ENCODE measurements around the gene NDUFAF8. TPM values are rescaled to one million over a fixed set of nuclear protein-coding genes. Genes with fewer than 3 reads are reported as not detected.

Gene NDUFAF8
- total RNA-seq, 1 experiment from 2014 or later: 102 TPM

- no peaks in the 10 kb centered on the region for H3K9me2 ChIP-seq (ENCODE audit: insufficient read depth)
- no peak overlapping the region for H3K4me3 ChIP-seq (replicated peaks in 1 of 2; ENCODE audit: low read depth in 1 of 2, low read length in 2 of 2)
- no peaks in the 10 kb centered on the region for H3K27me3 ChIP-seq (ENCODE audit: insufficient read depth, low read length)
- CTCF ChIA-PET: interaction anchor here (0.6 to 3.0 kb wide), 3 partner anchors 30 to 232 kb away, joined by 3 to 17 read pairs (median 5); partner anchors contain the start of gene CEP131
- no peak for DNase-seq (ENCODE audit: low read depth, low spot score)
- peaks cover 0 to 12% of the 10 kb centered on the region in 2 experiments; a peak in 1 of 4 replicates for H3K9me3 ChIP-seq (ENCODE audit: control insufficient read depth in 1 of 2, insufficient read depth in 1 of 2, low read depth in 1 of 2, low read length in 2 of 2)
- H3K9ac ChIP-seq (ENCODE audit: low read length): no peak overlapping the region
- TF ChIP-seq TCF7L2 (IDR thresholded peaks at IDR 0.05; ENCODE audit: borderline replicate concordance, extremely low read depth, insufficient read depth, insufficient read length) (no peak), POLR2A (IDR thresholded peaks at IDR 0.05; ENCODE audit: borderline replicate concordance, extremely low read depth, insufficient read depth, insufficient read length) (no peak), SRF (IDR thresholded peaks at IDR 0.05; ENCODE audit: low read depth) (no peak), REST (IDR thresholded peaks at IDR 0.05; ENCODE audit: low read depth) (no peak)
- peaks cover 9% of the 10 kb centered on the region; the same call in 1 of the 2 replicates for H3K79me2 ChIP-seq (ENCODE audit: insufficient read depth, low read length)
- intact Hi-C loops (cut with micrococcal nuclease): loop anchor here (1.0 kb wide), 3 partner anchors 218 to 348 kb away; no protein-coding TSS in a partner anchor
- peaks cover 23 to 32% of the 10 kb centered on the region in 2 experiments; a peak in 3 of 4 replicates for H3K36me3 ChIP-seq (ENCODE audit: control insufficient read depth in 1 of 2, insufficient read depth in 2 of 2, low read length in 2 of 2)
- no peaks in the 10 kb centered on the region for H3K4me1 ChIP-seq (ENCODE audit: control insufficient read depth in 1 of 2, insufficient read depth in 2 of 2, low read length in 2 of 2)
- H4K20me1 ChIP-seq (ENCODE audit: insufficient read depth): no peaks in the 10 kb centered on the region
- POLR2A ChIA-PET: interaction anchor here (1.2 kb wide), 1 partner anchor 219 kb away, joined by 5 read pairs; no protein-coding TSS in a partner anchor
- H3K27ac ChIP-seq (ENCODE audit: low read depth, low read length): no peak overlapping the region
- BruUV-seq (replicated peaks): no TSS peak
- RAD21 ChIA-PET (ENCODE audit: low non-redundant PET in 1 of 2, low total read pairs in 2 of 2, uncharacterized antibody in 2 of 2, unreplicated experiment in 2 of 2): interaction anchor here (0.9 to 1.0 kb wide), 2 partner anchors 219 kb away, joined by 3 to 4 read pairs; no protein-coding TSS in a partner anchor
- peak; percentile 6; the same call in 1 of the 2 replicates for ATAC-seq
- no peak overlapping the region for H3K4me2 ChIP-seq (ENCODE audit: low read length)
- H2AFZ ChIP-seq (ENCODE audit: low read depth, low read length, poor library complexity, severe bottlenecking): no peak overlapping the region
Observed at GRCh38 chr17:81252987-81253329, 13.8 kb downstream of the NDUFAF8 start.

Measured in HCT116 (cell line).